ENCODE data around the gene CLNS1A. TPM values are rescaled to one million over a fixed set of nuclear protein-coding genes. Genes with fewer than 3 reads are reported as not detected.

The CLNS1A gene
- total and polyA plus RNA-seq, 9 of the 15 experiments (the other 6 are each of a cell fraction or from before 2014, with no cell fraction given), result 146 to 472 (median 345) TPM

DNA sequence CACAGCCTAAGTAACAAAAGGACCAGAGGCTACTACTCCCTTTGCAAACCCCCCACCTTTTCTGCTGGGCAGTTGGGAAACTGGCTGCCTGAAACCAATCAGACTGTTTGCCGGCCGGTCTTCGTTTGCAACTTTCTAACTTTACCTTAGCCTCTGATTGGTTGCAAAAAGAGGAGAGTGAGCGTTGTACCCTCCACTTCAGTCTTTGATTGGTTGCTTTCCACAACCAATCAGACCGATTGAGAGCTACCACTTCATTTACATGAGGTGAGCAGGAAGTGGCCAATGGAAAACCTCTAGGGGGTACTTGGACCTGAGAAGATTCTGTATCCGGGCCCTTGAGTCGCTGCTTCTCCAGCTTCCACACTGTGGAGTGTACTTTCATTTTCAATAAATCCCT, 18.8 kb upstream of the CLNS1A start (continued):
- TF ChIP-seq, protein P1, sequence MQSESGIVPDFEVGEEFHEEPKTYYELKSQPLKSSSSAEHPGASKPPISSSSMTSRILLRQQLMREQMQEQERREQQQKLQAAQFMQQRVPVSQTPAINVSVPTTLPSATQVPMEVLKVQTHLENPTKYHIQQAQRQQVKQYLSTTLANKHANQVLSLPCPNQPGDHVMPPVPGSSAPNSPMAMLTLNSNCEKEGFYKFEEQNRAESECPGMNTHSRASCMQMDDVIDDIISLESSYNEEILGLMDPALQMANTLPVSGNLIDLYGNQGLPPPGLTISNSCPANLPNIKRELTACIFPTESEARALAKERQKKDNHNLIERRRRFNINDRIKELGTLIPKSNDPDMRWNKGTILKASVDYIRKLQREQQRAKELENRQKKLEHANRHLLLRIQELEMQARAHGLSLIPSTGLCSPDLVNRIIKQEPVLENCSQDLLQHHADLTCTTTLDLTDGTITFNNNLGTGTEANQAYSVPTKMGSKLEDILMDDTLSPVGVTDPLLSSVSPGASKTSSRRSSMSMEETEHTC (IDR thresholded peaks at IDR 0.05), result no peak
- TF ChIP-seq NCOA6 (IDR thresholded peaks at IDR 0.05) (no peak), SOX6 (IDR thresholded peaks at IDR 0.05) (no peak)

DNA sequence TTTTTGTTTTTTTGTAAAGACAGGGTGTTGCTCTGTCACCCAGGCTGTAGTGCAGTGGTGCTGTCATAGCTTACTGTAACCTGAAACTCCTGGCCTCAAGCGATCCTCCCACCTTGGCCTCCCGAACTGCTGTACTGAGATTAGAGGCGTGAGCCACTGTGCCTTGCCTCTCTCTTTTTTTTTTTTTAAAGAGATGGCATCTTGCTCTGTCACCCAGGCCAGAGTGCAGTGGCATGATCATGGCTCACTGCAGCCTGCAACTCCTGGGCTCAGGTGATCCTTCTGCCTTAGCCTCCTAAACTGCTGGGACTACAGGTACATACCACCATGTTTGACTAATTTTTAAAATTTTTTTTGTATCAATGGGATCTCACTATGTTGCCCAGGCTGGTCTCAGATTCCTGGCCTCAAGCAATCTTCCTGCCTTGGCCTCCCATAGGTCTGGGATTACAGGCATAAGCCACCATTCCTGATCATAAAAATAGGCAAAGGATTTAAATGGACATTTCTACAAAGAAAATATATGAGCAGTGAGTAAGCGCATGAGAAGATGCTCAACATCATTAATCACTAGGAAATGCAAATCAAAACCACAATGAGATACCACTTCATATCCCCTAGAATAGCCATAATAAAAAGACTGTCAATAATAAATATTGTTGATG, 17.3 kb upstream of the CLNS1A start:
- no peak overlapping the region for H2AFZ ChIP-seq (ENCODE audit: low read depth, low read length)
- DNase-seq (ENCODE audit: extremely low read depth in 1 of 4, low spot score in 3 of 4) (peak in 1 of 4 experiments; percentile 61), ATAC-seq (peak; percentile 79), FAIRE-seq (no peak)
- no peaks in the 10 kb centered on the region for H3K79me2 ChIP-seq (ENCODE audit: control insufficient read depth, insufficient read depth, low read length)
- H3K4me3 ChIP-seq, result no peak overlapping the region
- H3K9ac ChIP-seq (ENCODE audit: insufficient read depth in 1 of 2, low read depth in 2 of 2, low read length in 2 of 2), result no peak overlapping the region
- H4K20me1 ChIP-seq (replicated peaks; ENCODE audit: control insufficient read depth, insufficient read depth, low read length), result no peaks in the 10 kb centered on the region
- POLR2A ChIA-PET, result interaction anchor here (0.7 to 1.0 kb wide), 2 partner anchors 13 to 340 kb away, joined by 3 to 4 read pairs; partner anchors contain the start of gene INTS4
- H3K9me1 ChIP-seq (ENCODE audit: control insufficient read depth, insufficient read depth, low read length), result no peaks in the 10 kb centered on the region
- no peaks in the 10 kb centered on the region for H3K27me3 ChIP-seq (ENCODE audit: control insufficient read depth in 2 of 2, insufficient read depth in 2 of 2, low read length in 2 of 2)
- WGBS (ENCODE audit: insufficient coverage, low coverage, missing lambda C conversion rate), result 40% methylated on average over 3 of the region's 4 CpGs
- no peak overlapping the region for H3K4me2 ChIP-seq (ENCODE audit: insufficient read depth, low read length)
- H3K9me3 ChIP-seq (replicated peaks; ENCODE audit: control insufficient read depth, insufficient read depth, low read depth, low read length), result no peaks in the 10 kb centered on the region
- peaks cover 3 to 10% of the 10 kb centered on the region in 2 experiments; a peak in 3 of 5 replicates for H3K4me1 ChIP-seq (replicated peaks in 1 of 2; ENCODE audit: control insufficient read depth in 2 of 2, insufficient read depth in 2 of 2, low read length in 2 of 2)
- intact Hi-C loops (cut with micrococcal nuclease) (loop anchor here (10.0 kb wide), 1 partner anchor 390 kb away; no protein-coding TSS in a partner anchor), in situ Hi-C loops (cut with MboI) (no loop called here)
- BruUV-seq (replicated peaks), result no TSS peak
- H3K36me3 ChIP-seq (ENCODE audit: control insufficient read depth, insufficient read depth, low read length), result no peaks in the 10 kb centered on the region
- CTCF ChIA-PET (ENCODE audit: low intra/inter-chr PET ratio), result no interaction called here
- no peak overlapping the region for H3K27ac ChIP-seq (ENCODE audit: extremely low read depth, low read depth, low read length)
- TF ChIP-seq POLR3G (IDR thresholded peaks at IDR 0.05; ENCODE audit: extremely low read depth, insufficient read length, insufficient replicate concordance) (no peak), ZNF77 (CRISPR knock-in tag; IDR thresholded peaks at IDR 0.05) (no peak), HSF4 (CRISPR knock-in tag; IDR thresholded peaks at IDR 0.05; ENCODE audit: borderline replicate concordance) (no peak), ZNF384 (IDR thresholded peaks at IDR 0.05; ENCODE audit: low read depth, low read length) (peak; percentile 95), ZNF354B (CRISPR knock-in tag; IDR thresholded peaks at IDR 0.05) (no peak), SRSF9 (IDR thresholded peaks at IDR 0.05; ENCODE audit: borderline replicate concordance, low read depth, low read length) (no peak), ZNF584 (CRISPR knock-in tag; IDR thresholded peaks at IDR 0.05; ENCODE audit: low read depth) (no peak)
- TF ChIP-seq, protein P2, sequence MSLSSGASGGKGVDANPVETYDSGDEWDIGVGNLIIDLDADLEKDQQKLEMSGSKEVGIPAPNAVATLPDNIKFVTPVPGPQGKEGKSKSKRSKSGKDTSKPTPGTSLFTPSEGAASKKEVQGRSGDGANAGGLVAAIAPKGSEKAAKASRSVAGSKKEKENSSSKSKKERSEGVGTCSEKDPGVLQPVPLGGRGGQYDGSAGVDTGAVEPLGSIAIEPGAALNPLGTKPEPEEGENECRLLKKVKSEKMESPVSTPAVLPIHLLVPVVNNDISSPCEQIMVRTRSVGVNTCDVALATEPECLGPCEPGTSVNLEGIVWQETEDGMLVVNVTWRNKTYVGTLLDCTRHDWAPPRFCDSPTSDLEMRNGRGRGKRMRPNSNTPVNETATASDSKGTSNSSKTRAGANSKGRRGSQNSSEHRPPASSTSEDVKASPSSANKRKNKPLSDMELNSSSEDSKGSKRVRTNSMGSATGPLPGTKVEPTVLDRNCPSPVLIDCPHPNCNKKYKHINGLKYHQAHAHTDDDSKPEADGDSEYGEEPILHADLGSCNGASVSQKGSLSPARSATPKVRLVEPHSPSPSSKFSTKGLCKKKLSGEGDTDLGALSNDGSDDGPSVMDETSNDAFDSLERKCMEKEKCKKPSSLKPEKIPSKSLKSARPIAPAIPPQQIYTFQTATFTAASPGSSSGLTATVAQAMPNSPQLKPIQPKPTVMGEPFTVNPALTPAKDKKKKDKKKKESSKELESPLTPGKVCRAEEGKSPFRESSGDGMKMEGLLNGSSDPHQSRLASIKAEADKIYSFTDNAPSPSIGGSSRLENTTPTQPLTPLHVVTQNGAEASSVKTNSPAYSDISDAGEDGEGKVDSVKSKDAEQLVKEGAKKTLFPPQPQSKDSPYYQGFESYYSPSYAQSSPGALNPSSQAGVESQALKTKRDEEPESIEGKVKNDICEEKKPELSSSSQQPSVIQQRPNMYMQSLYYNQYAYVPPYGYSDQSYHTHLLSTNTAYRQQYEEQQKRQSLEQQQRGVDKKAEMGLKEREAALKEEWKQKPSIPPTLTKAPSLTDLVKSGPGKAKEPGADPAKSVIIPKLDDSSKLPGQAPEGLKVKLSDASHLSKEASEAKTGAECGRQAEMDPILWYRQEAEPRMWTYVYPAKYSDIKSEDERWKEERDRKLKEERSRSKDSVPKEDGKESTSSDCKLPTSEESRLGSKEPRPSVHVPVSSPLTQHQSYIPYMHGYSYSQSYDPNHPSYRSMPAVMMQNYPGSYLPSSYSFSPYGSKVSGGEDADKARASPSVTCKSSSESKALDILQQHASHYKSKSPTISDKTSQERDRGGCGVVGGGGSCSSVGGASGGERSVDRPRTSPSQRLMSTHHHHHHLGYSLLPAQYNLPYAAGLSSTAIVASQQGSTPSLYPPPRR (CRISPR knock-in tag; IDR thresholded peaks at IDR 0.05; ENCODE audit: borderline replicate concordance), result no peak
- TF ChIP-seq, protein P3, sequence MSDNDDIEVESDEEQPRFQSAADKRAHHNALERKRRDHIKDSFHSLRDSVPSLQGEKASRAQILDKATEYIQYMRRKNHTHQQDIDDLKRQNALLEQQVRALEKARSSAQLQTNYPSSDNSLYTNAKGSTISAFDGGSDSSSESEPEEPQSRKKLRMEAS (CRISPR knock-in tag; IDR thresholded peaks at IDR 0.05), result no peak
- TF ChIP-seq, protein P4, sequence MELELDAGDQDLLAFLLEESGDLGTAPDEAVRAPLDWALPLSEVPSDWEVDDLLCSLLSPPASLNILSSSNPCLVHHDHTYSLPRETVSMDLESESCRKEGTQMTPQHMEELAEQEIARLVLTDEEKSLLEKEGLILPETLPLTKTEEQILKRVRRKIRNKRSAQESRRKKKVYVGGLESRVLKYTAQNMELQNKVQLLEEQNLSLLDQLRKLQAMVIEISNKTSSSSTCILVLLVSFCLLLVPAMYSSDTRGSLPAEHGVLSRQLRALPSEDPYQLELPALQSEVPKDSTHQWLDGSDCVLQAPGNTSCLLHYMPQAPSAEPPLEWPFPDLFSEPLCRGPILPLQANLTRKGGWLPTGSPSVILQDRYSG (tag; conservative IDR thresholded peaks at IDR 0.05; ENCODE audit: low read depth), result no peak

Data from K562 (cell line).